Activated CD8-positive, alpha-beta memory T cell treated with anti-CD3 and anti-CD28 coated beads for 4 hours (primary cell): ENCODE data around the gene CYS1.
"Not testable (repeated sequence)": the region's sequence is repeated elsewhere in the genome, so short reads cannot be mapped to it uniquely, and the experiment has no call there.

Experiments used
- DNase-seq, 2 donors: peaks; one replicate each; pipeline ENCODE4 v3.0.0-alpha.2; 2020; ENCODE audit warnings: low read depth in 2 of 2

Gene CYS1, protein sequence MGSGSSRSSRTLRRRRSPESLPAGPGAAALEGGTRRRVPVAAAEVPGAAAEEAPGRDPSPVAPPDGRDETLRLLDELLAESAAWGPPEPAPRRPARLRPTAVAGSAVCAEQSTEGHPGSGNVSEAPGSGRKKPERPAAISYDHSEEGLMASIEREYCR

GRCh38 chr2:10079870-10080535 is at the start of gene CYS1:
TSS of gene CYS1 (minus strand) at chr2:10080411. CDS start at chr2:10080223, 188 bp downstream.
- no peak for DNase-seq

GRCh38 chr2:10129490-10129889 is 49.3 kb upstream of the CYS1 start:
- no peak for DNase-seq

- no peak for DNase-seq
Observed at GRCh38 chr2:10128420-10128819, 48.2 kb upstream of the CYS1 start.

DNA sequence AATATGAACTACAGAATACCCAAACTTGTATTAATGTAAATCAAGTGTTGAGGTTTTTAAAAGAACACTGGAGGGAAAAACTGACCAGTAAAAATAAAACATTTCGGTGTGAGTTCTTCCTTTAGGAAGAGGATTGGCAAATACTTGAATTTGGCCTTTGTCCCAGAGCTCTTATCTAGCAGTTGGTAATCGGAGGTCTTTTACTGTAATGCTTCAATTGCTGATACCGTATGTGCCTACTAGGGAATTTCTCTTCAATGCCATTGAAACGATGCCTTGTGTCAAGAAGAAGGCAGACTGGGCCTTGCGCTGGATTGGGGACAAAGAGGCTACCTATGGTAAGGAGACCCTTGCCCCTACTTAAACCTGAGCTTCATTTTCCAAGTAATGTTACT is 46.4 kb upstream of the CYS1 start:
- DNase-seq = no peak

DNA sequence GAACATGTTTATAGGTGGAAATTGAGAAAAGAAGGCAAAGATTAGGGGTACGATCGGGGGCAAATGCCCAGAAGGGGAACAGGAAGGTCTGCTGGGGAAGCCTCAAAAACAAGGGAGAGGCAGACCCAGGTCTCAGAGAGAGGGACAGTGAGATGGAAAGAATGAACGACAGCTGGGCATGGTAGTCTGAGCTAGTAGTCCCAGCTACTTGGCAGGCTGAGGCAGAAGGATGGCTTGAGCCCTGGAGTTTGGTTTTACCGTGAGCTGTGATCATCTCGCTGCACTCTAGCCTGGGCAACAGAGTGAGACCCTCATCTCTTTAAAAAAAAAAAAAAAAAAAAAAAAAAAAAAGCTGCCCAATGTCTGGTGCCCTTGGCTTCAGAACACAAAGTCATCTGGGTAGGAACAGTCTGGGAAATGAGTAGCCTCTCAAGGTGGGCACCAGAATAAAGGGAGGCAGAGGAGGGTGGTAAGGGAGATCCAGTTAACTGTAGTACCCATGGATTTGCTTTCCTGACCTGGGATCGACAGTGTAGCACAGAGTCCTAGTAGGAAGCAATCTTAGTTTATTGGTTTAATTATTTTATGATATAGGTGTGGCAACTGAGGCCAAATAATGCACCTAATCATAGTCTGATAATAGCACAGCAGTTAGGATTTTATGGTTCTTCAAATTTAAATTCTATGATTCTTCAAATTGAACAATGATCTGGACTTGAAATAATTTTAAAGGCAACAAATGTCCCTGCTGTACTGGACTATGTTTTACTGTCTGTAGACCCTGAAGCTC is 45.8 kb upstream of the CYS1 start:
- DNase-seq = no peak

DNA sequence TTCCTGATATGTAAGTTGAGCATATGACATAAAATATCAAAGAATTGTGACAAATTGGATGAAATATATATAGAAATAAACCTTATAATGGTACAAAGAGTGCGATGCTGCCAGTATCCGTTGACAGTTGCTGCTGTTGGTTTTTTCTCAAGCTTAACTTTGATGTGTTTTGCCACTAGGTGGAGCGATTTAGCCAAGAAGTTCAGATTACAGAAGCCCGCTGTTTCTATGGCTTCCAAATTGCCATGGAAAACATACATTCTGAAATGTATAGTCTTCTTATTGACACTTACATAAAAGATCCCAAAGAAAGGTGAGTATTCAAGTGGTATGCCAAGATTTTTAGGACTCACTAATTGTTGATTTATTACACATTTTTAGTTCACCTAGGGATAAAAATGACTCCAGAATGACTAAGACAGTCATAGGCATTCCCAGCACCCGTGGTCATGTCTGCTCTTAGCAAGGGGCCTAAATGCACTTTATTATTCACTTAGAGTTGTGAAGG is 44.4 kb upstream of the CYS1 start:
- no peak for DNase-seq

DNA sequence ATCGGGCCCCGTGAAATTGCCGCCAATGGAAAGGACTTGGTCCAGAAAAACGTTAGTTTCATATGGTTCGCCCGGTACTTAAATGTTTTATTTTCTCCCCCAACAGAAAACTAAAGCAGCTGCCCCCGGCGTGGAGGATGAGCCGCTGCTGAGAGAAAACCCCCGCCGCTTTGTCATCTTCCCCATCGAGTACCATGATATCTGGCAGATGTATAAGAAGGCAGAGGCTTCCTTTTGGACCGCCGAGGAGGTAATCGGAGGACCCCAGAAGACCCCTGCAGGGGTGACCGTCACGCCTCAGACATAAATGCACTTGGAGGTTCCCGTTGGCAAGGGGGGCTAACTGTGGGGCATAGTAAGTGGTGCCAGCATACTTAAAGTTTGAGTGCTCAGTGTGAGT is 43.1 kb upstream of the CYS1 start:
- no peak for DNase-seq

DNA sequence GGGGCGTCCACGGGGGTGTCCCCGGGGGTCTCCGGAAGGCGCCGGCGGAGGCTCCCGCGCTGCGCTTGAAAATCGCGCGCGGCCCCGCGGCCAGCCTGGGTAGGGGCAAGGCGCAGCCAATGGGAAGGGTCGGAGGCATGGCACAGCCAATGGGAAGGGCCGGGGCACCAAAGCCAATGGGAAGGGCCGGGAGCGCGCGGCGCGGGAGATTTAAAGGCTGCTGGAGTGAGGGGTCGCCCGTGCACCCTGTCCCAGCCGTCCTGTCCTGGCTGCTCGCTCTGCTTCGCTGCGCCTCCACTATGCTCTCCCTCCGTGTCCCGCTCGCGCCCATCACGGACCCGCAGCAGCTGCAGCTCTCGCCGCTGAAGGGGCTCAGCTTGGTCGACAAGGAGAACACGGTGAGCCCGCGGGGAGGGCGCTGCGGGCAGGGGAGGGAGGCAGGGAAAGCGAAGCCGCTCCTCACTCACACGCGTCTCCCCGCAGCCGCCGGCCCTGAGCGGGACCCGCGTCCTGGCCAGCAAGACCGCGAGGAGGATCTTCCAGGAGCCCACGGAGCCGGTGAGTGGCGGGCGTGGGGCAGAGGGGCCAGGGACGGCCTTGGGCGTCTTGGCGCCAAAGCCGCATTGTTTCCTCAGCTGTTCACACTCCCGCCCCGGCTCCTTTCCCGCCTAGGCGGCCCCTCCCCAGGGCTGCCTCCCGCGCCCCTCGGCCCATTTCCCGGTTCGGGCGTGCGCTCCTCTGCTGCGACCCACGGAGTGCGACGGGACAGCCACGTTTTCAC is 42.5 kb upstream of the CYS1 start, which contains the start of gene RRM2:
Gene RRM2, plus strand, starts transcription at position 240 of the 781 bp plus-strand sequence. Its CDS starts 60 bp downstream, at position 300.
- DNase-seq = peak; percentile 73 to 81

DNA sequence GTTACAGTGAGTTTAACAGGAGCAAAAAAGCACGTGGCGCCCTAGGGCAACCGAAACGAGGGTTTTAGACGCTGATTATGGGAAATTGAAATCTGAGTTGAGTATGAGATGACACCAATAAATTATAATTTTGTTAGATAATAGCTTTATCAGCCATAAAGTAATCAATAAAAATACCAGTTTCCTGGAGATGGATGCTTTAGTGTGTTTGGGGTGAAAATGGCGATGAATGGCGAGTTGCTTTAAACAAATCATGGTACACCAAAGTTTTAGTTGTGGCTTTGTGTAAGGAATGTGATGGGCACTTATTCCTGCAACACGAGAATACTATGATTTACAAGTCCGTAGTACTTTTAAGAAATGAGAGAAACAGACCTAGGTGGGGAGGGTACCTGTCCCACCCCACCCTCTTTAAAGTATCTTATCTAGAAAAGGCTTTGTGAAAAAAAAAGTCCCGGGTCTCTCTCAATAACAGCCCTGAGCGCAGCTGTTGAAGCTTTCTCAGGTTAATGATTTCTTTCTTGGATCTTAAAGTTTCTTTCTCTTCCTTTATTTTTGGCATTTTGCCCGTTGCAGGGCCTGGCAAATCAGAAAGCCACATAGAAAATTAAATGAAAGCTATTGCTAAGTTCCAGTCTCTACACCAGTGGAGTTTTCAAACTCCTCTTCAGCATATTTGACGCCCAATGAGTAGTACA is 40.8 kb upstream of the CYS1 start:
- no peak for DNase-seq

DNA sequence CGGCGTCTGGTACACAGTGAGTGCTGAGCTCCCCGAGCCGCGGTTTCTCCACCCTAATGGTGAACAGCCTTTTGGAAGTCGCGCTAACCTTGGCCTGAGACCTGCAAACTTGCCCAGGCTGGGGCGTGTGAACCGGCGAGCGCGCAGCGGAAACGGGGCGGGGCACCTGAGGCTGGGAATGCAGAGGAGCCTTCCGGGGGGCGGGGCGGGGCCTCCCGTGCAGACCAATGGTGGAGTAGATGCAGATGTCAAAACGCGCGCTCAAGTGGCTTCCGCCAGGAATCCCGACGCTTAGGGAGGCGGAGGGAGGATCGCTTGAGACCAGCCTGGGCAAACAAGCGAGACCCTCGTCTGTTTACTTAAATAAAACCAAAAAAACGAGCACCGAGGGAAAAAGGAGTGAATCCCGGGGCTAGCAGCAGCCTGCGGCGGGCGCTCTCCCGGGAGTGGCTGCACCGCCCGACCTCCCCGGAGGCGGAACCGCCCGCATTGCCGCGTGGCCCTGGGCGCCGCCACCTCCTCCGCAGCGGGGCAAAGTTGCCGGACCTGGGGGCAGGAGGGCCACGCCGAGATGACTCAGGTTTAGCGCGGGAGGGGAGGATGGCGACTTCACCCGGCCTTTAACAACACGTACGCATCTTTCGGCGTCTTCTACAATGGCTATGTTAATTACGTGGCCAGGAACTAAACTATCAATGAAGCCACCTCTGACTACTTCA is 40.1 kb upstream of the CYS1 start:
- DNase-seq = peak; percentile 82 to 85

GRCh38 chr2:10119601-10120157 is 39.5 kb upstream of the CYS1 start:
- no peak for DNase-seq

- DNase-seq = no peak
Observed at GRCh38 chr2:10119027-10119325, 38.8 kb upstream of the CYS1 start.

GRCh38 chr2:10109311-10109710 is 29.1 kb upstream of the CYS1 start:
- no peak for DNase-seq

GRCh38 chr2:10104906-10105305 is 24.7 kb upstream of the CYS1 start:
- DNase-seq = not testable (repeated sequence)

DNA sequence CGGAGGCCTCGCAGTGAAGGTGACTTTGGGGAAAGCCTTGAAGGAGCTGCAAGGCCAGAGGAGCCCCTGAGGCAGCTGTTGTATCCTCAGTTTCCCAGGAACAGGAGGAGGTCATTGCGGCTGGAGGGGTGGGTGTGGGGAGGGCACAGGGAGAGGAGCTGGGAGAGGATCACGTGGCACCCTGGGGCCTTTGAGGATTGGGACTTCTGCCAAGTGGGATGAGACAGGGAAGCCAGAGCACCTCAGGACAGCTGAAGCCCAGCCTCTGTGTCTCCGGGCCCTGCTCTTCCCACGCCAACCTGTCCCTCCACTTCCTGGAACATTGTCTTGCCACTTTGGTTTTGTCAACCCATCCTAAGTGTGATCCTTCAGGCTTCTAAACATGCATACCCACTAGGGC is 23.0 kb upstream of the CYS1 start:
- DNase-seq = no peak

DNA sequence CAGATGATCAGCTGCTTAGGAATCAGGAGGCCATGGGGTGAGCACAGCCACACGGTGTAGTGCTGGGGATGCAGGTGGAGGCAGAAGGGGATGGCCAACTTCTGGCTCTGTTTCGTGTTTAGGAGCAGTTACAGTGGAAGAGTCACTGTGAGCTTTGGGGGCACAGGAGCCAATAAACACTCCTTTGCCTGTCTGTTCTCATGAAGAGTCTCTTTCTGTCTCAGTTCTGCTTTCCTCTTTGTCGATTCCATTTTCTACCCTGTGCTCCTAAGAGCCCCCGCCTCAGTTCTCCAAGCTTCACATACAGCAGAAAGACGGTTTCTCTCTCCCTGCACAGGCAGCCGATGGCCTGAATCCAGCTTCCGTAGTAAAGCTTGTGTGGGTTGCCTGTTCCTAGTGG is 21.3 kb upstream of the CYS1 start:
- DNase-seq = no peak

- no peak for DNase-seq
Observed at GRCh38 chr2:10097352-10098148, 17.3 kb upstream of the CYS1 start.

DNA sequence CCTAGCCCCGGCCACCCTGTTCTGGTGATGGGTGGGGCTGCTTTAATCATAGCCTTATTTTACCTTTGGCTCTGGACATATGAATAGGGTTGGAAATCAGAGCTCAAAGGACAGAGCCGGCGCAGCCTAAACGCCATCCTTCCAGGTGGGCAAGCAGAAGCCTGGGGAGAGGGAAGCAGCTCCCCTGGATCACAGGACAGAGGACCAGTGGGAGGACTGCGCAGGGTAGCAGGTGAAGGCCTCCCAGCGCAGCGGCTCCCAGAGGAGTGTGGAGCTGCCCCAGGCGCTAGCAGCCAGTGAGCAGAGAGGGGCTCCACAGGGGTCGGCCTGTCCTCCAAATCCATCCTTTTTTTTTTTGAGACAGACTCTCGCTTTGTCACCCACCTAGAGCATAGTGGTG is 16.4 kb upstream of the CYS1 start:
- no peak for DNase-seq

GRCh38 chr2:10095175-10095574 is 15.0 kb upstream of the CYS1 start:
- no peak for DNase-seq
